CD4-positive, alpha-beta T cell treated with Interleukin-15 for 1 hour (primary cell): ENCODE measurements around the gene GGN.
"Not testable (repeated sequence)": the region's sequence is repeated elsewhere in the genome, so short reads cannot be mapped to it uniquely, and the experiment has no call there.

Experiments
- DNase-seq: peaks from one replicate; pipeline ENCODE4 v3.0.0-alpha.2; 2020

Gene GGN

GRCh38 chr19:38360839-38361631 is 26.8 kb downstream of the GGN start:
- DNase-seq = no peak

GRCh38 chr19:38360351-38360750 is 27.5 kb downstream of the GGN start:
- DNase-seq = no peak

DNA sequence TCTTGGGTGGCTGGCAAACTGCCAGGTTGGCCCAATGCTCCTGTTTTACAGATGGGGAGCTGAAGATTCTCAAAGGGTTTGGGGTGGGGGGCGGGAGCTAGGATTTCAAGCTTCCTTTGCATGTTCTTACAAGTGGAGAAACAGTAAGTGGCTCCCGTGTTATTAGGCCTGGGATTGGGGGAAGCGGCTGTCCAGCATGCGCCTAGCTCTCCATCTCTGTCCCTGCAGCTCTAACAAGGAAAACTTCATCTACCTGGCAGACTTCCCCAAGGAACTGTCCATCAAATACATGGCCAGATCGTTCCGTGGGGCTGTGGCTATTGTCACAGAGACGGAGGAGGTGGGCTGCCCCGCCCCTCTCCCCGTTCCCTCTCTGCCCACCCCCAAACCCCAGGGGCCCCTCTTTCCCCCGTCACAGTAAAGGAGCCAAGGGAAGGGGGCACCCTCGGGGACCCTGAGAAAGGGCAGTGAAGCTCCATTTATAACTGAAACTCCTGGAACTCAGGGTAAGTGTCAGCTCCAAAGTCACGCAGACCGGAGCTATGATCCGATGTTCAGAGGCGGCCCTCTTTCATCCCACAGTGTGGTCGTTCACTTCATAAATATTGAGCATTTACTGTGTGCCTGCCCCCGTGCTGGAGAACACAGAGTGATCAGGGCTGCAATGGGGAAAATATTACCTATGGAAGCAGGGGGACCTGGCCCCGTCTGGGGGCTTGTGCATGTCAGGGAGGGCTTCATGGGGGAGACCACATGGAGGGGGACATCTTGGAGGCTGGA is 28.4 kb downstream of the GGN start:
- DNase-seq = no peak

- no peak for DNase-seq
Measured at GRCh38 chr19:38358071-38358470, 29.8 kb downstream of the GGN start.

DNA sequence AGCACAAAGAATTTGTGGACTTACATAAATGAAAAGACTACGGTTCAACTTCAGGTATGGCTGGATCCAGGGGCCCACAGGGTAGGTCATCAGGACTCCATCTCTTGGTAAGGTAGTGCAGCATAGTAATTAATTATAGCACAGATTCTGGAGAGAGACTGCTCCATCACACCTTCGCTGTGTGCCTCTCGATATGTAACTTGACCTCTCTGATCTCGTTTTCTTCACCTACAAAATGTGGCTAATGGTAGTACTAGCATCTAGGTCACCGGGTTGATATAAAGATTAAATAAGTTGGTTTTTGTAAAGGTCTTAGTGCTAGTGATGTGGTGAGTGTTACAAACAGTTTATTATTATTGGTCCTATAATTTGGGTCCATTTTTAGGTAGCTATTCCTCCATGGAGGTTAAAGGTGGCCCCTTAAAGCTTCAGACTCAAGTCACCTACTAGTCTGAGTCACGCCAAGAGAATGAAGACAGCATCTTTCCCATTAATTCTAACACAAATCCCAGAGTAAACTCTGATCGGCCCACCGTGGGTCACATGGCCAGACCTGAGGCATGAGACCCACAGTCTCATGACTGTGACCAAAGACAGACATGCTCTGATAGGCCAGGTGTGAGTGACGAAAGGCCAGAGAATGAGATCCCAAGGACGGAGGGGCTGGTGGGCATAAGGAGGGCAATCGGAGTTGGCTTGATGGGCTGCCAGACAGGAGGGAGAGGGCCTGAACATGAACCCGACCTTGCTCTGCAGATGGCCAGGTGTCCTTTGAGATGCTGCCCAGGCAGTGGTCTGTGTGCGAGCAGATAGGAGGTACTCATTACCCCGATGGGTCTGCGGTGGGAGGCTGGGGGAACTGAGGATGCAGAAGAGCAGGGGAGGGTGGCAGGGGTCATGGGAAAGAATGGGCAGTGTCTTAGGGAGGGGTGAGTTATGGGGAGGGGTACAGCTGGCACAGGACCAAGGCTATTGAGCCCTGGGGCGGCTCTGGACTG is 31.8 kb downstream of the GGN start:
- no peak for DNase-seq

GRCh38 chr19:38352611-38353010 is 35.2 kb downstream of the GGN start:
- DNase-seq = no peak

- no peak for DNase-seq
Measured at GRCh38 chr19:38351865-38352395, 35.9 kb downstream of the GGN start.

GRCh38 chr19:38350883-38351282 is 37.0 kb downstream of the GGN start:
- no peak for DNase-seq

- no peak for DNase-seq
Measured at GRCh38 chr19:38346837-38347236, 41.0 kb downstream of the GGN start.

GRCh38 chr19:38340927-38341326 is 46.9 kb downstream of the GGN start:
- DNase-seq = no peak

- not testable (repeated sequence) for DNase-seq
Measured at GRCh38 chr19:38339011-38339410, 48.8 kb downstream of the GGN start.

- no peak for DNase-seq
Measured at GRCh38 chr19:38337360-38337653, 50.5 kb downstream of the GGN start.

- peak; percentile 95 for DNase-seq
Measured at GRCh38 chr19:38336638-38337359, 51.0 kb downstream of the GGN start.

- peak; percentile 95 for DNase-seq
Measured at GRCh38 chr19:38335949-38336637, 51.7 kb downstream of the GGN start.
